ENCODE data around the gene DMD.
"Not testable (repeated sequence)": the region's sequence is repeated elsewhere in the genome, so short reads cannot be mapped to it uniquely, and the experiment has no call there.

DMD gene

GRCh38 chrX:31590581-31591114 is 1620.7 kb downstream of the DMD start:
- DNase-seq (ENCODE audit: low spot score) = no peak

GRCh38 chrX:31589503-31589902 is 1621.8 kb downstream of the DMD start:
- DNase-seq (ENCODE audit: low spot score) = no peak

- DNase-seq (ENCODE audit: low spot score) = no peak
Measured at GRCh38 chrX:31588355-31588754, 1623.0 kb downstream of the DMD start.

- not testable (repeated sequence) for DNase-seq (ENCODE audit: low spot score)
Measured at GRCh38 chrX:31583892-31584291, 1627.5 kb downstream of the DMD start.

GRCh38 chrX:31580726-31581125 is 1630.6 kb downstream of the DMD start:
- DNase-seq (ENCODE audit: low spot score) = no peak

GRCh38 chrX:31580227-31580626 is 1631.1 kb downstream of the DMD start:
- no peak for DNase-seq (ENCODE audit: low spot score)

- DNase-seq (ENCODE audit: low spot score) = no peak
Measured at GRCh38 chrX:31572360-31572759, 1639.0 kb downstream of the DMD start.

GRCh38 chrX:31570658-31571057 is 1640.7 kb downstream of the DMD start:
- DNase-seq (ENCODE audit: low spot score) = no peak

- no peak for DNase-seq (ENCODE audit: low spot score)
Measured at GRCh38 chrX:31563792-31564191, 1647.6 kb downstream of the DMD start.

GRCh38 chrX:31555506-31555905 is 1655.8 kb downstream of the DMD start:
- DNase-seq (ENCODE audit: low spot score) = no peak

- DNase-seq (ENCODE audit: low spot score) = no peak
Measured at GRCh38 chrX:31551913-31552312, 1659.4 kb downstream of the DMD start.

- no peak for DNase-seq (ENCODE audit: low spot score)
Measured at GRCh38 chrX:31550158-31550557, 1661.2 kb downstream of the DMD start.

- DNase-seq (ENCODE audit: low spot score) = no peak
Measured at GRCh38 chrX:31547816-31548215, 1663.5 kb downstream of the DMD start.

- DNase-seq (ENCODE audit: low spot score) = no peak
Measured at GRCh38 chrX:31547416-31547815, 1663.9 kb downstream of the DMD start.

GRCh38 chrX:31546126-31546525 is 1665.2 kb downstream of the DMD start:
- DNase-seq (ENCODE audit: low spot score) = no peak

- DNase-seq (ENCODE audit: low spot score) = no peak
Measured at GRCh38 chrX:31545726-31546125, 1665.6 kb downstream of the DMD start.

GRCh38 chrX:31545191-31545590 is 1666.2 kb downstream of the DMD start:
- DNase-seq (ENCODE audit: low spot score) = no peak

- no peak for DNase-seq (ENCODE audit: low spot score)
Measured at GRCh38 chrX:31543634-31544033, 1667.7 kb downstream of the DMD start.

GRCh38 chrX:31542566-31542965 is 1668.8 kb downstream of the DMD start:
- no peak for DNase-seq (ENCODE audit: low spot score)

- no peak for DNase-seq (ENCODE audit: low spot score)
Measured at GRCh38 chrX:31540313-31540712, 1671.0 kb downstream of the DMD start.

- DNase-seq (ENCODE audit: low spot score) = no peak
Measured at GRCh38 chrX:31527455-31528126, 1683.8 kb downstream of the DMD start.

GRCh38 chrX:31523884-31524536 is 1687.3 kb downstream of the DMD start:
- no peak for DNase-seq (ENCODE audit: low spot score)

- DNase-seq (ENCODE audit: low spot score) = no peak
Measured at GRCh38 chrX:31522760-31523159, 1688.6 kb downstream of the DMD start.

GRCh38 chrX:31521941-31522340 is 1689.4 kb downstream of the DMD start:
- DNase-seq (ENCODE audit: low spot score) = no peak
